ENCODE data around the gene ELMO1. TPM values are rescaled to one million over a fixed set of nuclear protein-coding genes. Genes with fewer than 3 reads are reported as not detected.

Gene ELMO1
- total and polyA plus RNA-seq, 2 of the 13 experiments (the other 11 are each of a cell fraction or from before 2014, with no cell fraction given): 0.11 to 0.17 TPM

GRCh38 chr7:37191797-37192196 lies 256.9 kb downstream of the ELMO1 start (continued):
- peak; percentile 64; the same call in 1 of the 2 replicates for TF ChIP-seq JUND (CRISPR knock-in tag; IDR thresholded peaks at IDR 0.05)
- TF ChIP-seq ZFP1 (CRISPR knock-in tag; IDR thresholded peaks at IDR 0.05): peak; percentile 50; the same call in 1 of the 2 replicates
- TF ChIP-seq, protein P1, sequence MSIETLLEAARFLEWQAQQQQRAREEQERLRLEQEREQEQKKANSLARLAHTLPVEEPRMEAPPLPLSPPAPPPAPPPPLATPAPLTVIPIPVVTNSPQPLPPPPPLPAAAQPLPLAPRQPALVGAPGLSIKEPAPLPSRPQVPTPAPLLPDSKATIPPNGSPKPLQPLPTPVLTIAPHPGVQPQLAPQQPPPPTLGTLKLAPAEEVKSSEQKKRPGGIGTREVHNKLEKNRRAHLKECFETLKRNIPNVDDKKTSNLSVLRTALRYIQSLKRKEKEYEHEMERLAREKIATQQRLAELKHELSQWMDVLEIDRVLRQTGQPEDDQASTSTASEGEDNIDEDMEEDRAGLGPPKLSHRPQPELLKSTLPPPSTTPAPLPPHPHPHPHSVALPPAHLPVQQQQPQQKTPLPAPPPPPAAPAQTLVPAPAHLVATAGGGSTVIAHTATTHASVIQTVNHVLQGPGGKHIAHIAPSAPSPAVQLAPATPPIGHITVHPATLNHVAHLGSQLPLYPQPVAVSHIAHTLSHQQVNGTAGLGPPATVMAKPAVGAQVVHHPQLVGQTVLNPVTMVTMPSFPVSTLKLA (IDR thresholded peaks at IDR 0.05): peak; percentile 63
- peak; percentile 54; the same call in 1 of the 2 replicates for TF ChIP-seq ETV5 (CRISPR knock-in tag; IDR thresholded peaks at IDR 0.05; ENCODE audit: borderline replicate concordance)
- no peak for TF ChIP-seq STAG1 (CRISPR knock-in tag; IDR thresholded peaks at IDR 0.05)
- TF ChIP-seq, protein P2, sequence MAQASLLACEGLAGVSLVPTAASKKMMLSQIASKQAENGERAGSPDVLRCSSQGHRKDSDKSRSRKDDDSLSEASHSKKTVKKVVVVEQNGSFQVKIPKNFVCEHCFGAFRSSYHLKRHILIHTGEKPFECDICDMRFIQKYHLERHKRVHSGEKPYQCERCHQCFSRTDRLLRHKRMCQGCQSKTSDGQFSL (CRISPR knock-in tag; IDR thresholded peaks at IDR 0.05): no peak
- no peak for TF ChIP-seq DMAP1 (CRISPR knock-in tag; IDR thresholded peaks at IDR 0.05)
- TF ChIP-seq HMGXB4 (CRISPR knock-in tag; IDR thresholded peaks at IDR 0.05; ENCODE audit: borderline replicate concordance in 1 of 2, low read depth in 1 of 2): 0 out of 4 replicates have a peak, but pooled peaks of 1 of the 2 experiments have one; percentile 34
- peak; percentile 60 for TF ChIP-seq ZNF503 (CRISPR knock-in tag; IDR thresholded peaks at IDR 0.05)
- TF ChIP-seq SP1 (IDR thresholded peaks at IDR 0.05): no peak
- TF ChIP-seq SP1 (CRISPR knock-in tag; IDR thresholded peaks at IDR 0.05): no peak

Measured in HepG2 (cell line).